ENCODE measurements around the gene APBB1.
A peak's percentile ranks its signal among the peaks of the same experiment; 100 is the strongest.
"Not testable (repeated sequence)": the region's sequence is repeated elsewhere in the genome, so short reads cannot be mapped to it uniquely, and the experiment has no call there.

APBB1 gene

DNA sequence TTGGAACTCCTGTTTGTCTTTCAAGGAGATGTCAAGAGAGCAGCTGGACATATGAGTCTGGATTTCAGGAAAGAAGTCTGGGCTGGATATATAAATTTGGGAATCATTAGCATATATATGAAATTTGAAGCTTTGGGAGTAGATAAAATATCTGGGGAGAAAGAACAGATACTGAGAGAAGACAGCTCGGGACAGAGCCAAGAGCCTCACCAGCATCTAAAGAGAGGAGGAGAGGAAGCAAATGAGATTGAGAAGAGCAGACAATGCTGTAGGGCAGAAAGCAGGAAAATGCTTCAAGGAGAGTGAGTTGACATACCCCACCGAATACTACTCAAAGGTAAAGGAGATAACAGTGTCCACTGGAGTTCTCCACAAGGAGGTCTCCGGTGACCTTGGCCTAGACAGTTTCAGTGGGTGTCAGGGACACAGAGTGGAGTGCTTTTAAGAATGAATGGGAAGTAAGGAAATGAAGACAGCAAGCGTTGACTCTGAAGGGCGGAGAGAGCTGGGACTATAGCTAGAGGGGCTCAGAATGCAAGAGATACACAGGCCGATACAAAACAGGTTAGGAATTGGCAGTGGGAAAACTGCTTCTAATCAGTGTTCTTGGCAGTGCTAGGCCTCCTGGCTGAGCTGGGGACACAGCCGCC is 862 bp downstream of the APBB1 start:
- no peak for DNase-seq (ENCODE audit: low read depth)

DNA sequence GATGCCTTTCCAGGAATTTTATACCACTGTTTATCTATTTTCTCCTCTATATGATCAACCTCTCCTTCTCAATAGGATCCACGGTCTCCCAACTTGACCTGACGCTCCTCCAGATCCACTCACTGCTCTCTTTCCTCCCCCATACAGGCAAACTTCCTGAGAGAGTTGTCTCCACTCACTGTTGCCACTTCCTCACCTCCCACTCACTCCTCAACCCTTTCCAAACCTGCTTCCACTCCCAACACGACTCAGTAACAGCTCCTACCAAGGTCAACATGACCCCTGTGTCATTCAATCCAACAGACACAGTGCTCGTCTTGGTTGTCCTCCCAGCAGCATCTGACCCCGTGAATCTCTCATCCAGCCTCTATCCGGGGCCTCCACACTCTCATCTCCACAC is 3.1 kb downstream of the APBB1 start:
- no peak for DNase-seq (ENCODE audit: low read depth)

DNA sequence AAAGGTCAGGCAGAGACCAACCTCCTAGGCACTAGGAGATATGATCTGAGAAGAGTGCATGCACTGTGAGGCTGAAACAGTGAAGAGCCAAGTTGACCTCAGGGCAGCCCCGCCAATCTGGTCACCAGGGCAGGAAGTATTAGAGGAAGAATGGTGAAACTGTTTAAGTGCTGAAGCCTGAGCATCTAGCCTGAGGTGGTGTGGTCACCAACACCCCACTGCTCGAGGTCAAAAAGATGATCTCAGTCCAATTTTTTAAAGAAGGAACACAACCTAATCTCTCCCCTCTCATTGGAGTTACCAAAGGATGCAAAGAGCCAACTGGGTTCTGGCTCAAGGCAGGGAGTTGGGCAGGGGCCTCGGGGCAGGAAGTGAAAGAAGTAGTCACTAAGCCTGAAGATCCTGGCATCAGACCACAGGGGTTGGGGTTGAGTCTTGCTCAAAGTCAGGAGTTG is 4.0 kb downstream of the APBB1 start:
- DNase-seq (ENCODE audit: low read depth), result no peak

DNA sequence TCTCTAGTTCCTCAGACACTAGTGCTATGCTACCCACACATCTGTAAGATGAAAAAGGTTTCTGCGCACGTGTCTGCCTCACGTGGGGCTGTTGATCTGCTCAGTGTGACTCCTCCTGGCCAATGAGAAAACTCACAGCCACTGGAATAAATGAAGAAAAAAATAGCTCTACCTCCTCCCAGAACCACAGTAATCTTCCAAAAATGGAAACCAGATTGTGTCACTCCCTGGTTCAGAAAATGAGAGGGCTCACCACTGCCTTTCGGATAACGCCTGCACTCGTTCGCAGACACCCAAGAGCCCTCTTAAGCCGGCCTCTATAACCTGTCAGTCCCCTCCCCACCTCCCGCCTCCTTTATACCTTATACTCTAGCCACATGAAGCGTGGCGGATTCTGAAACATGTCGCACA is 5.1 kb downstream of the APBB1 start:
- no peak for DNase-seq (ENCODE audit: low read depth)

DNA sequence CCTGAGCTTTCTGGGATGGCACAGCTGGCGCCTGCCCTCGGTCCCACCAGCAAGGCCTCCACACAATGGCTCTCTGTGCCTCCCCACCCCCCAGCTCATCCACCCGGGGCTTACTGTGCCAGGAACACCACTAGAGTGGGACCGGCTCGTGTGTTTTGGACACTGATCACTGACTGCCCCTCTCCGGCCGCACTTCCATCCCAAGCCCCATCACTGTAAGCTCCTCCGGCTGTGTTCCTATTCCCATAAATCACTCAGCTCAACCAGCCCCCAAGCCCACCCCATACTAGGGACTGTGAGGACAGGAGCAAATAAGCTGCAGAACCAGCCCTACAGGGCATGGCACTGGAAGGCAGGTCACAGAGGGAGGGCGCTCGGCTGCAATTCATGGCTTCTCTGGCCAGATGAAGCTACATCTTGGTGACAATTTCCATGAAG is 7.3 kb downstream of the APBB1 start:
- no peak for DNase-seq (ENCODE audit: low read depth)

DNA sequence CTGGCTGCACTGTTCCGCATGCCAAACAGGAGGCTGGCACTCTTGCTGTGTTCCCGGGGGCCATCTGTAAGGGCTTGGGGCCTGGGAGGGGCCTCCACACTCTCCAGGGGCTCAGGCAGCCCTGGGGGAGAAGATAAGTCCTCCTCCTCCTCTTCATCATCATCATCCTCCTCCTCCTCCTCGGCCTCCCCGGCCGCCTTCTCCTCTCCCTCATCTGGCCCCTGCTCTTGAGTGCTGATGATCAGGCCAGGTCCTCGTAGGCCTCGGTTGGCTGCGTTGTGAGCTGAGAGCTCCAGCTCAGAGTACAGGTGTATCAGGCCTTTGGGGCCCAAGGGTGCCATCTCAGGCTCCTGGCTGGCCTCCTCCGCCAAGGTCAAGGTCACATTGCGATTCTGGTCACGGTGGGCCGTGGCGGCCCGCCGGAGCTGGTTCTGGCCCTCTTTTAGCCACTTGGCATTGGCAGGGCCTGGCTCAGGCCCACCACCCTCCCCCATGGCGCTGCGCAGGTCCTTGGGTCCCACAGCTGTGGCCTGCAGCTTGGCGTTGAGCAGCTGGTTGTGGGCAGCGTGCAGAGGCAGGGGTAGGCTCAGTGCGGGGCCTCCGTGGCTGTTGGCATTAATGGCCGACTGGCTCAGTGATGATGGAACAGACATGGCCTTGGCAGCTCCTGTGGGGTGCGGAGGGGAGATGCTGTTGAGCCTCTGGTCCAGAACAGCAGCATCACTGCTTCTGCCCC is 8.0 kb downstream of the APBB1 start:
- DNase-seq (ENCODE audit: low read depth), result no peak

DNA sequence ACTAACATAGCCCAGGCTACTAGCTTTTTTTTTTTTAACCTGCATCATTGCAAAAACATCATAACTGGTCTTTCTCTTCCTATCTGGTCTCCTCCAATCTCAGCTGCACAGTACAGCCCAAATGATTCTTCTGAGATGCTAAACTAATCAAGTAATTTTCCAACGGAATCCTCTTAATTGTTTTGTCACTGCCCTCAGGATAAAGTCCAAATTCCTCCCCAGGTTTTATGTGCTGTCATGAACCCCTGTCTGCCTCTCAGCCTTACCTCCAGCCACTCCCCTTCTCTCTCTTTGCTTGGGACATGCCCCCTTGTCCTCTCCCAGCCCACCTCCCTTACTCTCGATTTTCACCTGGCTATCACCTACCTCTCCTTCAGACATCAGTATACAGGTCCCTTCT is 12.5 kb downstream of the APBB1 start:
- no peak for DNase-seq (ENCODE audit: low read depth)

DNA sequence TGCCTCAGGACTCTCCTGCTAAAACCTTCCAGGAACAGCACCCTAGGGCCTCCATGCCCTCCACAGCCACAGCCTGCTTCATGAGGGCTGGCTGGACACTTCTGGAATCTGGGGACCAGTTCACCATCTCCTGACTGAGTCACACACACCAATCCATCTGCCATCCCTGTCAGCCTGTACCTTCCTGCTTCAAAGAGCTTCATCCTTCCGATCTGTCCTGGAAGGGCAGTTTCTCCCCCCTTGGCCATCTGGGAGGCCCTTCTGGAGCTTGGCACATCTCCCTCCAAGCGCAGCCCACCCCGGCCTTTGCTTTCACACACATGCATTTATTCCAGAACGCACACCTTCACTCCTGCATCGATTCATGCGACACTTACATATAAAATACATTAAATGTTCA is 13.0 kb downstream of the APBB1 start:
- DNase-seq (ENCODE audit: low read depth), result no peak

DNA sequence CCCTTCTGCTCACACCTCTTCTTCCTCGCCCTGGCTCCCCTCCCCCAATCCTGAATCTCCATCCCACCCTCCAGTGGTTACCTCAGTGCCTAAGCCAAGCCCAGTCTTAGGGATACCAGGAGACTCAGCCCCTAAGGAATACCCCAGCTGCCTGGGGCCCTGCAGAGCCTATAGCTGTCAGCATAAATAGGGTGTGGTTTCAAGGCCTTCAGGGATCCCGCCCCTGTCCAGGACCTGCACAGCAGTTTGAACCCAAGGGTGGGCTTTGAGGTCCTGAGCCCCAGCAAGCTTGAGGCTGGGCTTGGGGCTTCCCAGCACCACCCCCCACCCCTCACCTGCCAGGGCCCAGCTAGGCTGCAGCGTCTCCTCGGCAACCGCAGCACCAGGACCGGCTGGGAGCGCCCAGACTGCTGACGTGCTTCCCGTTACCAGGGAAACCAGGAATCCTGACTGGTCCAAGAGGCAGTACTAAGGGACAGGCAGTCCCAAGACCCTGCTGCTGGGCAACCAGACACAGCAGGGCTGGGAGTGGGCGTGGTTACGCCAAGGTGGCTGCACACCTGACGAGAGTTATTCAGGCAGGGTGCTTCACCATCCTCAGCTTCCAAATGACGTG is 13.7 kb downstream of the APBB1 start:
- DNase-seq (ENCODE audit: low read depth), result no peak

DNA sequence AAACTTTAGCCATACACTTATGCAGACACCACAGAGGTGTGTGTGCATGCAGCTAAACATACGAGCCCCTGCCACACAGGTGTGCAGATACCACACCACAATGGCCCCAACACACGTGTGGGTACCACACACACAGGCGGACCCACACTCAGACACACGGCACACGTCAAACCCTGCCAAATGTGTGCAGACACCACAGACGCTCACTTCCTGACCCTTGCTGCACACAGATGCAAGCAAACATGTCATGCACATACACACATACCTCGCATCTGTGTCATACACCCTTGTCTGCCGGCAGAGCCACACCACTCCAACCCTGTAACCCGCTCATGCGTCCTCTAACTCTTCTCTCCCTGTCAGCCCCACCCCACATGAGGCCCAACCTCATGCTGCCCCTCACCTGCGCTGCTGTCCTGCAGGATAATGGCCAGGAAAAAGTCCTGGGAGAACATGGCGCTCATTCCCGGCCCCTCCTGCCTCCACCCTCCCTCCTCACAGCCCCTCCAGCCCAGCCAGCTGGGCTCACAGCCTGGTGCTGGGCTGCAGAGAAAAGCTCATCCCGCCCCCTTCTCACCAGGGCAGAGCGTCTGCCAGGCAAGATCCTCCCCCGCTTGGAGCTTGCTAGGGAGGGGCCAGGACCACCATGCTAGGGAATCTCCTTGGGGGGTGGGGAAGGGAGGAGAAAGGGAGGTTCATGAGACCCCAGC is 14.4 kb downstream of the APBB1 start:
- no peak for DNase-seq (ENCODE audit: low read depth)

DNA sequence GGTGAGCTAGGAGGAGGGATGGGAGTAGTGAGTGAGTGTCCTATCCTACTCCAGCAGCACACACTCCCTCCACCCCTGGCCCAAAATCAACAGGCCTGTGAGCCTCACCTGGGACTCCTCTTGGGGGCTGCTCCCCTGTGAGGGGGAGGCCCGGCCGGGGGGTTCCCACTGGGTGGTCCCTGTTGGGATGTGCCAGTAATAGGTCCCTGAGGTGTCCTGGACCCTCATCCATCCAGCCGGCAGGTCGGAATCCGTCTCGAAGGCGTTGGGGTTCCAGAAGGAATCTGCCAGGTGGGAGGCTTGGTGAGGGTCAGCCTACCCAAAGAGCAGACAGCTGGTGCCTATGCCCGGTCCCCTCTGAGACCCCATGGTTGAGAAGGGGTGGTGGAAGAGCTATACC is 15.4 kb downstream of the APBB1 start:
- no peak for DNase-seq (ENCODE audit: low read depth)

DNA sequence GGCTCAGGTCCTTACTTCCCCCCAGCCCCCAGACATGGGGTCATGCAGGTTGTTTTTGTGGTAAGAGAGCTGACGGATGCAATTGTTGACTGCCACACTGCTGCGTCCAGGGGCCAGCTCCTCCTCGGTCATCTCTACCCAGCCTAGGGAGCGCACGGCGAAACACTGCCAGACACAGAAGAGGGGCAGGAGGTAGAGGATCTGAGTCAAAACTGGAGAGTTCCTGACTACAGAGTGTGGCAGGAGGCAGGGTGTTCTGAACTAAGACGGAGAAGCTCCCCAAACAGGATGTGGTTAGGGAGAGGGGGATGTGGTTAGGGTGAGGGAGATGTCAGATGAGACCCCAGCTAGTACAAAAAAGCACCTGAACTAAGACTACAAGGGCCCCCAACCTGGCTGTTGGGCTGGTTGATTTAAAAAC is 16.3 kb downstream of the APBB1 start:
- peak; percentile 43 for DNase-seq (ENCODE audit: low read depth)

DNA sequence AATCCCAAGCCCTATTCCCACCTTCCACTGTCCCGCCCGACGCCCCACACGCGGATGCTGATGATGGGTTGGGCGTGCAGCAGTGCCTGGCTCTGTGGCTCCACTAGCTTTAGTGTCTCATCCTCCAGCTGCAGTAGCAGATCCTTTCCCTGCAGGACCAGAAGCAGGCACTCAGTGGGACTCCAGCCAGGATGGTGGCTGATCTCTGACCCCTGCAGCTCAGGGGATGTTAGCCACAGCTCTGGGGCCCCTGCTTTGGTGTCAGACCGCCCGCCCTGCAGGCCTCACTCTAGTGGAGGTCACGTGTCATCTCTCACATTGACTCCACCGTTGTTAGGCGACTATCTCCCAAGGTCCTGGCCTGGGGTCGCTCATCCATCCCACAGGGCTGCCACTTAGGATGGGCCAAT is 16.8 kb downstream of the APBB1 start:
- DNase-seq (ENCODE audit: low read depth), result no peak

DNA sequence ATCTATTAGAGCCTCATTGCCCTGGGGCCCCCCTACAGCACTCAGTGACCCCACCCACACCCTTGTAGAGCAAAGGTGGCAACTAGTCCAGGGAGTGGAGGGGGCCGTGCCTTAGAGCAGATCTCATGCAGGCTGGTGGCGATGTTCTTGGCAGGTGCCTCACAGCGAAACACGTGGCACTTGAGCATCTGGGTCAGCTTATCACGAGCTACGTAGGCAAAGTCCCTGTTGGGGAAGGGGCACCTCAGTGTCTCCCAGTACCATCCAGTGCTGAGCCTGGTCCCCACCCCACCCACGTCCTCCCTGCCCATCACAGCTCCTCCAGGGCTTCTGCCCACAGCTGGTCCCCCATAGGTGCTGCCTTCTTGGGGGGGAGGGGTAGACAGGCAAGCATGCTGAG is 17.4 kb downstream of the APBB1 start:
- DNase-seq (ENCODE audit: low read depth), result no peak

DNA sequence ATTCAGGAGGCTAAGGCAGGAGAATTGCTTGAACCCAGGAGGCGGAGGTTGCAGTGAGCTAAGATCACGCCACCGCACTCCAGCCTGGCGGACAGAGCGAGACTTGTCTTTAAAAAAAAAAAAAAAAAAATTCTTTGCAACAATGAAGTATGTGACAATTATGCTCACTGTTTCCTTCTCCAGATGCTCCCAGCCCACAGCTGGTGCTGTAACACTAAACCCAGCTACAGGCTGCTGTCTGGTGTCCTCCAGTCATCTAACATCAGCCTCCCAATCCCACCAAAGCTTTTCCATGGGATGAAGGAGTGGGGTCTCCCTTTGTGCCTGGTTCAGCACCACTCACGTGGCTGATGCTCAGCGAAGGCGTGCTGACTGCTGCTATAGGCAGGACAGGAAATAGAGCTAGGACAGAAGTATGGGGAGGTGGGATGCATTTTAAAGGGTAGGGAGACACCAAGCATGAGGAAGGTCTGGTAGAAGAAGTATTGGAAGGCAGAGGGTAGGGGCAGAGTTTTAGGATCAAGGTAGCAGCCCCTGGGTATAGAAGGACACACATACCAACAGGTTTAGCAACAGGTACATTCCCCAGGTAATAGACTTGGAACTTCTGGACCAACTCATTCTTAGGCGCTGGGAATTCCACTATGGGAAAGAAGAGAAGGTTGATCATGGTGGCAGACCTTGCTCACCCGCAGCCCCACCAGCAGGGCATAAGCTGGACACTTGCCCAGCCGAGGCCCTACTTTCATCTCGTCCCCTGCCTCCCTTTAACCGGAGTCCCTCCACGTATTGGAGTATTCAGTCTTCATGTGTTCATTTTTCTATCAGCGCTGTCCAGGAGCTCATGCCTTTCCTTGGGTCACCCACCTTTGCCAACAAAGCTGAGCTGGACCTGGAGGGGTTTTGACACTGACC is 18.2 kb downstream of the APBB1 start:
- no peak for DNase-seq (ENCODE audit: low read depth)

DNA sequence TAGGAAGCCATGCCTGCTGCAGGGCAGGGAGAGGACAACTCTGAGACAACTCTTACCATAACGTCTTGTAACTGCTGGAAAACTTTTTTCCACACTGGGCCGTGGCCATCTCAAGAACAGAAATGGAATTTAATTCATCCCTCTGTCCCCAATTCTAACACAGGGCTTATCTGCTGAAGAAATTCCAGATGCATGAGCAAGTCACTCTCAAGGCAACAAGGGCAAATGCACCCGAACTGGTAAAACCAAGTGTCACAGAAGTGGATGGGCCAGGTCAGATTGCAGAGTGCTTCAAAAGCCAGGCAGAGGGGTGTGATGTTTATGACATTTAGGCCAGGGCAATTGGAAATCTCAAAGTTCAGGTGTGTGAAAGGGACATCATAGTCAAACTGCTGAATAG is 21.3 kb downstream of the APBB1 start:
- no peak for DNase-seq (ENCODE audit: low read depth)

DNA sequence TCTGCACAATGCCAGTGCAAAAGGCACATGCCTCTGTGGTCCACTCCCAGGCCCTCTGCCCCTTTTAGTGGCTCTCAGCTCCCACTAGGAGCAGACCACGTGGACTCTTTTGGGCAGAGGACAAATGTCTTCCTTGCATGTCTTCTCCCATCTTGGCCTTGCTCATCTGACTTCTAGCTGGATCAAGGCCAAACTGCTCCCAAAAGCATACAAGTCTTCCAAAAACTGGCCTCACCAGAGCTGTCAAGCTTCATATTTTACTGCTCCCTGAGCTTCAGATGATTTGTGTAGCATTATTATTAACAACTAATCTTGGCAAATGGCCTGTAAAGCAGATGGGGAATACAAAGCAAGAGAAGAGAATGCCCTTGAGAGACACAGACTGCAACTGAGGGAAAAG is 21.7 kb downstream of the APBB1 start:
- DNase-seq (ENCODE audit: low read depth), result no peak

DNA sequence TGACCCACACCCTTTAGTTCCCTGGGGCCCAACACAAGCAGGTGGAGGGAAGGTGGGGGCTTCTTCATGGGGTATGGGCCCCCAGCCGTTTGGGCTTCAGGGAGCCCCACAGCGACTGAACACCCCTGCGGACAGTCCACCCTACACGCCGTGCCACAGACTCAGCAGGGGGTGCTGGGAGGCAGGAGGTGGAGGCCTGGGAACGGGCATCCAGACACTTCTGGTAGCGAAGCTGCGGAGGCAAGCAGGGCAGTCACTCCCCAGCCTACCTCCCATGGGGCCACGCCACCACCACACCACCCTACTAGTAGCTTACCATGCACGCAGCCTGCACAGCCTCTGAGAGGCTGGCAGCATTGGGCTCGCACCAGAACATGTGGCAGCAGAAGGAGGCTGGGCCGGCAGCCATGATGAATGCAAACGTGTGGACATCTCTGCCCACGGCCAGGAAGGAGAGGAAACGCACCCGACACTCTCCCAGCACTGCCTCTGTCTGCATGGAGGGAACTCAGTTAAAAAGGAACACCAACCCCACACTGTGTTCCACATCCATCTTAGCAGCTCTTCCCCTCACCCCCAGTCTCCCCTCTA is 23.3 kb downstream of the APBB1 start:
- DNase-seq (ENCODE audit: low read depth), result no peak

DNA sequence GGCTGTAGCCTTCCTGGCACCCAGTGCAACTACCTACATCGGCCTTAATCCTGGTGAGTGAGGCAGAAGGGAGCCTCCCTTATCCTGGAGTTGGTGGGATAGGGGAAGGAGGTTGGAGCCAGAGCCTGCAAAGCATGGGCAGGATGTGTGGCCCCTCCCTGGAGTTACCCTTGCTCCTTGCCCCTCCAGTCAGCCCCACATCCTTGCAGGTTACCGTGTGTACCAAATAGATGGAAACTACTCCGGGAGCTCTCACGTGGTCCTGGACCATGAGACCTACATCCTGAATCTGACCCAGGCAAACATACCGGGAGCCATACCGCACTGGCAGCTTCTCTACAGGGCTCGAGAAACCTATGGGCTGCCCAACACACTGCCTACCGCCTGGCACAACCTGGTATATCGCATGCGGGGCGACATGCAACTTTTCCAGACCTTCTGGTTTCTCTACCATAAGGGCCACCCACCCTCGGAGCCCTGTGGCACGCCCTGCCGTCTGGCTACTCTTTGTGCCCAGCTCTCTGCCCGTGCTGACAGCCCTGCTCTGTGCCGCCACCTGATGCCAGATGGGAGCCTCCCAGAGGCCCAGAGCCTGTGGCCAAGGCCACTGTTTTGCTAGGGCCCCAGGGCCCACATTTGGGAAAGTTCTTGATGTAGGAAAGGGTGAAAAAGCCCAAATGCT is 24.8 kb downstream of the APBB1 start:
- DNase-seq (ENCODE audit: low read depth), result no peak

DNA sequence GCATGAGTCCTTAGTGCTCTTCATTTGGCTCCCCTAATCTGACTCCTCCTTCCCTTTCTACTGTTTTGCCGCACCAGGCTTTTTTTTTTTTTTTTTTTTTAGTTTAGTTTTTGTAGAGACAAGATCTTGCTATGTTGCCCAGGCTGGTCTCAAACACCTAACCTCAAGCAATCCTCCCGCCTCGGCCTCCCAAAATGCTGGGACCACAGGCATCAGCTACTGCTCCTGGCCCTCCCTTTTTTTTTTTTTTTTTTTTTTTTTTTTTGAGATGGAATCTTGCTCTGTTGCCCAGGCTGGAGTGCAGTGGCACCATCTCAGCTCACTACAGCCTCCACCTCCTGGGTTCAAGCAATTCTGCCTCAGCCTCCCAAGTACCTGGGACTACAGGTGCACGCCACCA is 26.6 kb downstream of the APBB1 start:
- not testable (repeated sequence) for DNase-seq (ENCODE audit: low read depth)

Data from stimulated activated CD8-positive, alpha-beta memory T cell treated with anti-CD3 and anti-CD28 coated beads, Interleukin-12 subunit alpha, Interleukin-12 subunit beta, amount 100 ng/mL, for 1 hour (primary cell).